H1 (cell line): ENCODE data around the gene ERAP2. TPM values are rescaled to one million over a fixed set of nuclear protein-coding genes. Genes with fewer than 3 reads are reported as not detected.

ENCODE experiments used
- KDM1A ChIP-seq: fragments of 200-600, 300-600 bp; sonication (generic); IDR thresholded peaks from 2 replicates; pipeline ENCODE4 v1.7.1; 2016; ENCODE audit warnings: mild to moderate bottlenecking, low read length, borderline replicate concordance
- KDM5A ChIP-seq: fragments of 200-600 bp; IDR thresholded peaks from 2 replicates; pipeline ENCODE4 v1.7.1; 2012; ENCODE audit warnings: mild to moderate bottlenecking, low read length, inconsistent platforms, mixed read lengths
- MAX ChIP-seq: IDR thresholded peaks from 2 replicates; pipeline ENCODE4 v1.6.1; 2012; ENCODE audit warnings: inconsistent platforms
- PHF8 ChIP-seq: fragments of 200-600 bp; sonication (generic); conservative IDR thresholded peaks from 2 replicates; pipeline ENCODE4 v1.7.1; 2012; ENCODE audit warnings: low read depth, mild to moderate bottlenecking, inconsistent platforms, low read length, moderate library complexity
- POLR2AphosphoS5 ChIP-seq: IDR thresholded peaks from 2 replicates; pipeline ENCODE4 v1.6.1; 2011; ENCODE audit warnings: low read depth, low read length
- RNF2 ChIP-seq: fragments of 200-900, 300-1000 bp; sonication (generic); IDR thresholded peaks from 2 replicates; pipeline ENCODE4 v1.7.1; 2016; ENCODE audit warnings: borderline replicate concordance, low read depth, mild to moderate bottlenecking, antibody characterized with exemption, low read length; ENCODE audit not compliant: poor library complexity, severe bottlenecking; ENCODE audit errors: missing control alignments
- SRF ChIP-seq: IDR thresholded peaks from 2 replicates; pipeline ENCODE4 v1.6.1; 2011; ENCODE audit warnings: mild to moderate bottlenecking, low read depth, low read length, moderate library complexity
- polyA plus RNA-seq, 7 experiments: library from polyadenylated mRNA; depleted of rRNA in 3 of 7; stranded (reverse) in 5 of 7; unstranded in 2 of 7; fragments of >200 nt in 5 of 7; fragments of 200-250 nt in 2 of 7; gene quantifications; 1 replicate in 5 of 7; 2 replicates in 1 of 7; 4 replicates in 1 of 7; pipeline versions ENCODE4 v1.2.1 to v1.2.3, GENCODE V29; 2011 to 2013; ENCODE audit warnings: missing spikeins in 2 of 7, mixed read lengths in 2 of 7
- total RNA-seq: library from RNA; stranded (reverse); fragmentation: NEBNext Ultra II Directional; extraction: Animal tissue kit (Norgen Biotek cat#: 25700); gene quantifications from 2 replicates; pipeline ENCODE4 v1.2.1, GENCODE V29; 2021

The ERAP2 gene
- total and polyA plus RNA-seq, 2 of the 8 experiments (the other 6 are each of a cell fraction or from before 2014, with no cell fraction given): 0.14 TPM; not detected in 1

DNA sequence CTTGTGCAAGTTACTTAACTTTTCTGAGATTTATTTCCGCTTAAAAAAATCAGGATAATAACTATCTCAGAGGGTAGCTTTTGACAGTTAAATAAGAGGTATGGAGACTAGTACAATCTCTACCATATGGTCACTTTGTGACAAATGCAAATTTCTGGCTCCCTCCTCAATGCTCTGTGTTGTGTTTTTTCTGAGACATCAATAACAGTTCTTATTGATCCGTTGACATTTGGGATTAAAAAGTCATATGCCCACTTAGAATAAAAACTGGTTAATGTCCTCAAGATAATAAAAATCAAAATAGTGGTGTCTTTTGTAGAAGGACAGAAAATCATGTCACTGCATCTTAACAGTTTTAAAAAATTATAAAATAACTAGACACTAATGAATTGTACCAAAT lies 34.8 kb downstream of the ERAP2 start (continued):
- no peak for TF ChIP-seq KDM5A
- no peak for TF ChIP-seq MAX
- TF ChIP-seq RNF2: no peak
- TF ChIP-seq SRF: no peak
- TF ChIP-seq POLR2AphosphoS5: no peak
- TF ChIP-seq PHF8: no peak
- TF ChIP-seq KDM1A: no peak
